Kidney epithelial cell (primary cell): ENCODE measurements around the gene ZFYVE19. TPM values are rescaled to one million over a fixed set of nuclear protein-coding genes. Genes with fewer than 3 reads are reported as not detected.

ENCODE experiments used
- DNase-seq: peaks from one replicate; pipeline ENCODE4 v3.0.0-alpha.2; 2010; ENCODE audit warnings: low read depth
- H3K27me3 ChIP-seq: 2 replicates; pipeline ENCODE4 v1.6.0; 2011; ENCODE audit warnings: low read length; ENCODE audit not compliant: control insufficient read depth, insufficient read depth
- H3K36me3 ChIP-seq: 2 replicates; pipeline ENCODE4 v1.5.1; 2011; ENCODE audit warnings: low read length; ENCODE audit not compliant: control insufficient read depth, insufficient read depth
- H3K4me3 ChIP-seq: 2 replicates; pipeline ENCODE4 v1.5.1; 2011; ENCODE audit warnings: low read depth, mild to moderate bottlenecking, control low read depth, low read length
- CTCF ChIP-seq: IDR thresholded peaks from 2 replicates; pipeline ENCODE4 v1.5.1; 2011; ENCODE audit warnings: mild to moderate bottlenecking, moderate library complexity, low read length, control low read depth, inconsistent platforms; ENCODE audit not compliant: insufficient read depth, poor library complexity, severe bottlenecking
- total RNA-seq: library from RNA; depleted of rRNA; stranded (reverse); fragments of >200 nt; gene quantifications from 2 replicates; pipeline ENCODE4 v1.2.3, GENCODE V29; 2015

ZFYVE19 gene
- total RNA-seq, 1 donor from 2014 or later = 34.7 TPM

GRCh38 chr15:40764629-40765103 lies 42.2 kb upstream of the ZFYVE19 start:
- Histone ChIP-seq H3K27me3 (no peaks in the 10 kb centered on the region), H3K36me3 (no peaks in the 10 kb centered on the region), H3K4me3 (peak overlapping the region; percentile 58)
- no peak for DNase-seq
- TF ChIP-seq CTCF = no peak

GRCh38 chr15:40766194-40766815 lies 40.6 kb upstream of the ZFYVE19 start:
- no peak for DNase-seq
- Histone ChIP-seq H3K4me3 (no peak overlapping the region), H3K27me3 (no peaks in the 10 kb centered on the region), H3K36me3 (no peaks in the 10 kb centered on the region)
- no peak for TF ChIP-seq CTCF

GRCh38 chr15:40766906-40767837 lies 39.7 kb upstream of the ZFYVE19 start:
- no peaks in the 10 kb centered on the region for H3K27me3 ChIP-seq
- TF ChIP-seq CTCF = no peak
- DNase-seq = no peak
- no peaks in the 10 kb centered on the region for H3K36me3 ChIP-seq
- H3K4me3 ChIP-seq = no peak overlapping the region

- H3K4me3 ChIP-seq = no peak overlapping the region
- DNase-seq = no peak
- no peak for TF ChIP-seq CTCF
- no peaks in the 10 kb centered on the region for H3K27me3 ChIP-seq
- no peaks in the 10 kb centered on the region for H3K36me3 ChIP-seq
These were observed 38.9 kb upstream of the ZFYVE19 start for GRCh38 chr15:40767838-40768500.

- no peak overlapping the region for H3K4me3 ChIP-seq
- TF ChIP-seq CTCF = no peak
- H3K36me3 ChIP-seq = peaks cover 1% of the 10 kb centered on the region
- H3K27me3 ChIP-seq = no peaks in the 10 kb centered on the region
- DNase-seq = no peak
These were observed 38.2 kb upstream of the ZFYVE19 start for GRCh38 chr15:40768521-40769273.
